SH-SY5Y (cell line): ENCODE data around the gene OR1B1.
"Not testable (repeated sequence)": the region's sequence is repeated elsewhere in the genome, so short reads cannot be mapped to it uniquely, and the experiment has no call there.

Experiments
- GATA2 ChIP-seq: IDR thresholded peaks from 2 replicates; pipeline ENCODE4 v1.6.1; 2011; ENCODE audit warnings: mild to moderate bottlenecking, low read depth, low read length
- GATA3 ChIP-seq: IDR thresholded peaks from 2 replicates; pipeline ENCODE4 v1.6.1; 2011; ENCODE audit warnings: low read depth, mild to moderate bottlenecking, low read length, moderate library complexity

Gene OR1B1

GRCh38 chr9:122657527-122657926, at the start of gene OR1B1:
TSS of gene OR1B1 (minus strand) at chr9:122657627.
- no peak for TF ChIP-seq GATA3
- no peak for TF ChIP-seq GATA2

- no peak for TF ChIP-seq GATA3
- no peak for TF ChIP-seq GATA2
Observed at GRCh38 chr9:122695696-122696095, 38.3 kb upstream of the OR1B1 start.

GRCh38 chr9:122684851-122685250, 27.4 kb upstream of the OR1B1 start:
- no peak for TF ChIP-seq GATA3
- TF ChIP-seq GATA2: no peak

- TF ChIP-seq GATA3 (no peak), GATA2 (no peak)
Observed at GRCh38 chr9:122672481-122672880, 15.1 kb upstream of the OR1B1 start.

GRCh38 chr9:122661416-122661815, 4.0 kb upstream of the OR1B1 start, which contains the start of gene OR1L1:
TSS of gene OR1L1 (plus strand) at chr9:122661716. CDS start at chr9:122661716, 0 bp downstream.
- TF ChIP-seq GATA3 (no peak), GATA2 (no peak)

GRCh38 chr9:122656378-122656777, 1.0 kb downstream of the OR1B1 start:
- TF ChIP-seq GATA2: no peak
- no peak for TF ChIP-seq GATA3

- no peak for TF ChIP-seq GATA3
- no peak for TF ChIP-seq GATA2
Observed at GRCh38 chr9:122642226-122642625, 15.2 kb downstream of the OR1B1 start.

GRCh38 chr9:122619996-122620395, 37.4 kb downstream of the OR1B1 start:
- TF ChIP-seq GATA2 (no peak), GATA3 (no peak)

GRCh38 chr9:122614362-122614761, 43.1 kb downstream of the OR1B1 start, which contains the start of gene OR1Q1:
TSS of gene OR1Q1 (plus strand) at chr9:122614738. CDS start at chr9:122614738, 0 bp downstream.
- TF ChIP-seq GATA2: no peak
- TF ChIP-seq GATA3: no peak

- TF ChIP-seq GATA3: no peak
- TF ChIP-seq GATA2: no peak
Observed at GRCh38 chr9:122609804-122610203, 47.6 kb downstream of the OR1B1 start.

- TF ChIP-seq GATA2: no peak
- no peak for TF ChIP-seq GATA3
Observed at GRCh38 chr9:122606587-122606986, 50.8 kb downstream of the OR1B1 start.

GRCh38 chr9:122605691-122606090, 51.7 kb downstream of the OR1B1 start:
- TF ChIP-seq GATA3: no peak

GRCh38 chr9:122583284-122583683, 74.1 kb downstream of the OR1B1 start, which contains the start of gene OR1L8:
TSS of gene OR1L8 (minus strand) at chr9:122583384. CDS start at chr9:122568477, 14,907 bp downstream.
- TF ChIP-seq GATA3, GATA2: not testable (repeated sequence)

GRCh38 chr9:122580360-122580759, 77.1 kb downstream of the OR1B1 start:
- TF ChIP-seq GATA3: no peak

GRCh38 chr9:122579874-122580273, 77.6 kb downstream of the OR1B1 start:
- TF ChIP-seq GATA3: no peak
- no peak for TF ChIP-seq GATA2
